ENCODE measurements around the gene CAMSAP2.

- no peak for TF ChIP-seq CTCF (IDR thresholded peaks at IDR 0.05; ENCODE audit: low read length)
- TF ChIP-seq EZH2 (optimal IDR thresholded peaks at IDR 0.05; ENCODE audit: low read depth, low read length), result no peak
Observed at GRCh38 chr1:200714504-200715187, 24.0 kb upstream of the CAMSAP2 start.
